HepG2 (cell line): ENCODE data around the gene SF3B5. TPM values are rescaled to one million over a fixed set of nuclear protein-coding genes. Genes with fewer than 3 reads are reported as not detected.
"Not testable (repeated sequence)": the region's sequence is repeated elsewhere in the genome, so short reads cannot be mapped to it uniquely, and the experiment has no call there.

ENCODE experiments used
- ATAC-seq: fragments of 200-7000 bp; cut with Tn5 transposase; 3 replicates; pipeline ENCODE4 v1.9.1; 2020; ENCODE audit warnings: mild to moderate bottlenecking, moderate library complexity
- BruUV-seq: library from RNA; stranded (reverse); fragments of 400-500 nt; replicated peaks from 2 replicates; lab custom pipeline; 2021; lab: Mats Ljungman, UMichigan
- CTCF ChIA-PET: fragments of 300-600 bp; formaldehyde crosslinking; extraction: SDS; loops from one replicate; lab custom pipeline; 2021; ENCODE audit warnings: low total read pairs, inconsistent platforms, low intra/inter-chr PET ratio; lab: Yijun Ruan, JAX
- POLR2A ChIA-PET: fragments of 350-600 bp; sonication (Branson Sonifier 250); formaldehyde crosslinking; loops from one replicate; lab custom pipeline; 2020; ENCODE audit warnings: antibody characterized with exemption, inconsistent platforms; lab: Yijun Ruan, JAX
- DNase-seq: peaks from one replicate; pipeline ENCODE4 v3.0.0-alpha.2; 2015; ENCODE audit warnings: low spot score
- FAIRE-seq: peaks from 3 replicates; lab custom pipeline; 2011; peaks lifted over from hg19 to GRCh38; lab: Jason Lieb, UNC
- H2AFZ ChIP-seq: one replicate; pipeline ENCODE4 v1.6.1; 2011; ENCODE audit warnings: low read length, inconsistent platforms
- H3K27ac ChIP-seq: fragments of 300-600 bp; 3 replicates; pipeline ENCODE4 v1.8.0; 2011; ENCODE audit warnings: mixed run types, mild to moderate bottlenecking, mixed read lengths, low read length, inconsistent platforms; ENCODE audit not compliant: insufficient read depth; ENCODE audit errors: extremely low read length
- H3K27me3 ChIP-seq, 2 experiments: fragments of 200-600 bp in 1 of 2; 2 replicates in 1 of 2; 3 replicates in 1 of 2; pipeline versions ENCODE4 v1.6.0 to v1.8.0; 2011; ENCODE audit warnings: low read length in 2 of 2, mild to moderate bottlenecking in 2 of 2, moderate library complexity in 2 of 2, inconsistent platforms in 1 of 2; ENCODE audit not compliant: insufficient read depth in 2 of 2, control insufficient read depth in 1 of 2
- H3K36me3 ChIP-seq, 2 experiments: fragments of 200-600 bp in 1 of 2; replicated peaks in 1 of 2; 2 replicates in 1 of 2; 3 replicates in 1 of 2; pipeline versions ENCODE4 v1.5.1 to v1.8.0; 2011; ENCODE audit warnings: low read length in 2 of 2, inconsistent platforms in 1 of 2; ENCODE audit not compliant: insufficient read depth in 2 of 2, control insufficient read depth in 1 of 2
- H3K4me1 ChIP-seq: 2 replicates; pipeline ENCODE4 v1.5.1; 2012; ENCODE audit warnings: low read length, inconsistent platforms; ENCODE audit not compliant: insufficient read depth
- H3K4me2 ChIP-seq: 2 replicates; pipeline ENCODE4 v1.6.0; 2011; ENCODE audit warnings: low read depth, low read length, inconsistent platforms
- H3K4me3 ChIP-seq, 3 experiments: fragments of 200-600 bp in 1 of 3; sonication (generic), shearing (Covaris generic) in 1 of 3; replicated peaks in 1 of 3; 2 replicates each; pipeline ENCODE4 v1.5.1; 2011 to 2016; ENCODE audit warnings: low read length in 3 of 3, inconsistent platforms in 2 of 3, low read depth in 2 of 3, mild to moderate bottlenecking in 2 of 3, control low read depth in 1 of 3, mixed read lengths in 1 of 3; ENCODE audit not compliant: insufficient read depth in 1 of 3
- H3K79me2 ChIP-seq: one replicate; pipeline ENCODE4 v1.6.1; 2011; ENCODE audit warnings: low read length, inconsistent platforms; ENCODE audit not compliant: insufficient read depth
- H3K9ac ChIP-seq: 2 replicates; pipeline ENCODE4 v1.6.0; 2011; ENCODE audit warnings: mild to moderate bottlenecking, low read depth, low read length, inconsistent platforms; ENCODE audit not compliant: insufficient read depth
- H3K9me3 ChIP-seq: 2 replicates; pipeline ENCODE4 v1.5.1; 2012; ENCODE audit warnings: mild to moderate bottlenecking, low read length
- H4K20me1 ChIP-seq: 2 replicates; pipeline ENCODE4 v1.6.0; 2011; ENCODE audit warnings: inconsistent platforms, mild to moderate bottlenecking, low read length, moderate library complexity; ENCODE audit not compliant: insufficient read depth
- ARNT2 ChIP-seq: sonication (generic); formaldehyde crosslinking; IDR thresholded peaks from 2 replicates; pipeline ENCODE4 v1.8.0; 2022; ENCODE audit warnings: mild to moderate bottlenecking, low read depth, missing genetic modification reagents, moderate library complexity
- HNRNPK ChIP-seq: fragments of 200-400 bp; formaldehyde crosslinking; IDR thresholded peaks from 2 replicates; pipeline ENCODE4 v1.6.1; 2018; ENCODE audit warnings: low read length, low read depth, moderate library complexity, mild to moderate bottlenecking; ENCODE audit not compliant: poor library complexity, severe bottlenecking
- HOXA5 ChIP-seq: sonication (generic); formaldehyde crosslinking; IDR thresholded peaks from 2 replicates; pipeline ENCODE4 v1.4.0; 2020; ENCODE audit warnings: missing genetic modification reagents
- MTA1 ChIP-seq: sonication (generic); formaldehyde crosslinking; IDR thresholded peaks from 2 replicates; pipeline ENCODE4 v1.4.0; 2020; ENCODE audit warnings: missing genetic modification reagents, mild to moderate bottlenecking, borderline replicate concordance
- POLR2G ChIP-seq: fragments of 200-400 bp; formaldehyde crosslinking; IDR thresholded peaks from 2 replicates; pipeline ENCODE4 v1.6.1; 2018; ENCODE audit warnings: mild to moderate bottlenecking, low read depth, low read length, moderate library complexity
- RARA ChIP-seq: IDR thresholded peaks from 2 replicates; pipeline ENCODE4 v1.6.1; 2016; ENCODE audit warnings: missing genetic modification reagents, missing compliant biosample characterization
- TBX2 ChIP-seq: sonication (generic); formaldehyde crosslinking; IDR thresholded peaks from 2 replicates; pipeline ENCODE4 v1.5.0; 2020; ENCODE audit warnings: missing genetic modification reagents, mild to moderate bottlenecking, borderline replicate concordance
- TGIF2 ChIP-seq: IDR thresholded peaks from 2 replicates; pipeline ENCODE4 v1.6.1; 2016; ENCODE audit warnings: control low read depth, missing compliant biosample characterization
- TMF1 ChIP-seq: sonication (generic); formaldehyde crosslinking; IDR thresholded peaks from 2 replicates; pipeline ENCODE4 v1.8.1; 2022; ENCODE audit warnings: low read depth, missing genetic modification reagents
- ZNF230 ChIP-seq: sonication (generic); formaldehyde crosslinking; IDR thresholded peaks from 2 replicates; pipeline ENCODE4 v1.4.0; 2020; ENCODE audit warnings: mild to moderate bottlenecking, missing genetic modification reagents
- WGBS: methylation state at CpG from one replicate; pipeline ENCODE4 v1.1.6; 2017; ENCODE audit warnings: low lambda C conversion rate; 5-methylcytosine and 5-hydroxymethylcytosine counted together
- in situ Hi-C: cut with HindIII; loops from 2 replicates; pipeline ENCODE4 v1.10.0; 2017; ENCODE audit warnings: low pct_unique_long_range_greater_than_20kb; ENCODE audit not compliant: extremely low pct_ligation_motif_present
- intact Hi-C: fragments of 100-400 bp; cut with micrococcal nuclease; formaldehyde crosslinking; loops from one replicate; pipeline ENCODE4 v1.10.0; 2022; ENCODE audit not compliant: unreplicated experiment
- polyA plus RNA-seq, 8 experiments: library from polyadenylated mRNA; depleted of rRNA in 3 of 8; stranded (reverse) in 7 of 8; unstranded in 1 of 8; fragments of >200 nt; fragmentation: Illumina TruSeq in 4 of 8; extraction: Trizol in 4 of 8; gene quantifications; 2 replicates each; pipeline versions ENCODE4 v1.2.1 to v1.2.3, GENCODE V29; 2011 to 2016; ENCODE audit warnings: low read depth in 4 of 8, missing spikeins in 1 of 8, mixed read lengths in 1 of 8; ENCODE audit not compliant: insufficient read depth in 1 of 8
- total RNA-seq, 5 experiments: library from RNA; depleted of rRNA; stranded (reverse); fragments of >200 nt; fragmentation: Illumina TruSeq; extraction: Trizol; gene quantifications; 2 replicates each; pipeline ENCODE4 v1.2.3, GENCODE V29; 2016; ENCODE audit warnings: low read depth in 1 of 5
- TF ChIP-seq, protein P1 (sequence below): sonication (generic); formaldehyde crosslinking; IDR thresholded peaks from 2 replicates; pipeline ENCODE4 v1.5.1; 2020; ENCODE audit warnings: mild to moderate bottlenecking, missing genetic modification reagents, borderline replicate concordance
- TF ChIP-seq, protein P2 (sequence below): sonication (generic); formaldehyde crosslinking; IDR thresholded peaks from 2 replicates; pipeline ENCODE4 v1.4.0; 2020; ENCODE audit warnings: missing genetic modification reagents

The SF3B5 gene
- total and polyA plus RNA-seq, 2 of the 13 experiments (the other 11 are each of a cell fraction or from before 2014, with no cell fraction given): 263 to 292 TPM

DNA sequence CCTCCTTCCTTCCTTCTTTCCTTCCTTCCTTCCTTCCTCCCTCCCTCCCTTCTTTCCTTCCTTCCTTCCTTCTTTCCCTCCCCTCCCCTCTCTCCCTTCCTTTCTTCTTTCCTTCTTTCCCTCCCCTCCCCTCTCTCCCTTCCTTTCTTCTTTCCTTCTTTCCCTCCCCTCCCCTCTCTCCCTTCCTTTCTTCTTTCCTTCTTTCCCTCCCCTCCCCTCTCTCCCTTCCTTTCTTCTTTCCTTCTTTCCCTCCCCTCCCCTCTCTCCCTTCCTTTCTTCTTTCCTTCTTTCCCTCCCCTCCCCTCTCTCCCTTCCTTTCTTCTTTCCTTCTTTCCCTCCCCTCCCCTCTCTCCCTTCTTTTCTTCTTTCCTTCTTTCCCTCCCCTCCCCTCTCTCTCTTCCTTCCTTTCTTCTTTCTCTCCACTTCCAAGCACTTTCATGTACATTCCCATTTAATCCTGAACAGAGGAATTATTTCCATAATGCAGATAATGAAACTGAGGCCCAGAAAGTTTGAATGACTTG lies 36.9 kb upstream of the SF3B5 start:
- CTCF ChIA-PET, FAIRE-seq: not testable (repeated sequence)
- peak; percentile 77 for TF ChIP-seq HNRNPK

DNA sequence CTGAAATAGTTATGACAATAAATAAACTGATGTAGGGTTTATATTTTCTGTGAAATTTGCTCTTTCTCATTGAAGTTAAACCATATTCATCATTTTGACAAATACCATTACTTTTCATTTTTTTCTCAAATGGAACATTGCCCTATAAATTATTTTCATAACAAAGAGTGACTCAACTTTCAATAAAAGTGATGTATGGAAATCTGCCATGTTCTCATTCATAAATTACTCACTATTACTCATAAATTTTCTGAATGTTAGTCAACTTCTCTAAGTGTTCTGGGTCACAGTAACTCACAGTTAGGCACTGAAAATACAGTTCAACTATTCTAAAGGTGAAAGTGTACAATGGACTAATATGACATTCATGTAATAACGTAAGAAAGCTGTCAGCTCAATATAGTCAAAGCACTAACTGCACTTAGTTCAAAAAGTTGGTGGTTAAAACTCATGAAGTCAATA lies 35.9 kb upstream of the SF3B5 start:
- no peaks in the 10 kb centered on the region for H3K9me3 ChIP-seq
- H3K79me2 ChIP-seq: no peaks in the 10 kb centered on the region
- in situ Hi-C loops (no loop called here), intact Hi-C loops (no loop called here)
- H3K27me3 ChIP-seq: 0 out of 5 replicates have a peak, but pooled peaks cover 0 to 5% of the 10 kb centered on the region in 2 experiments
- H2AFZ ChIP-seq: no peak overlapping the region
- H4K20me1 ChIP-seq: no peaks in the 10 kb centered on the region
- ChIA-PET POLR2A (no interaction called here), CTCF (no interaction called here)
- ATAC-seq (no peak), DNase-seq (no peak), FAIRE-seq (no peak)
- H3K9ac ChIP-seq: no peak overlapping the region
- no TSS peak for BruUV-seq
- H3K4me3 ChIP-seq: no peak overlapping the region
- H3K4me1 ChIP-seq: no peaks in the 10 kb centered on the region
- no peak overlapping the region for H3K27ac ChIP-seq
- H3K4me2 ChIP-seq: no peak overlapping the region
- WGBS: 49% methylated on average over 1 of the region's 1 CpG
- no peaks in the 10 kb centered on the region for H3K36me3 ChIP-seq
- TF ChIP-seq, protein P1, sequence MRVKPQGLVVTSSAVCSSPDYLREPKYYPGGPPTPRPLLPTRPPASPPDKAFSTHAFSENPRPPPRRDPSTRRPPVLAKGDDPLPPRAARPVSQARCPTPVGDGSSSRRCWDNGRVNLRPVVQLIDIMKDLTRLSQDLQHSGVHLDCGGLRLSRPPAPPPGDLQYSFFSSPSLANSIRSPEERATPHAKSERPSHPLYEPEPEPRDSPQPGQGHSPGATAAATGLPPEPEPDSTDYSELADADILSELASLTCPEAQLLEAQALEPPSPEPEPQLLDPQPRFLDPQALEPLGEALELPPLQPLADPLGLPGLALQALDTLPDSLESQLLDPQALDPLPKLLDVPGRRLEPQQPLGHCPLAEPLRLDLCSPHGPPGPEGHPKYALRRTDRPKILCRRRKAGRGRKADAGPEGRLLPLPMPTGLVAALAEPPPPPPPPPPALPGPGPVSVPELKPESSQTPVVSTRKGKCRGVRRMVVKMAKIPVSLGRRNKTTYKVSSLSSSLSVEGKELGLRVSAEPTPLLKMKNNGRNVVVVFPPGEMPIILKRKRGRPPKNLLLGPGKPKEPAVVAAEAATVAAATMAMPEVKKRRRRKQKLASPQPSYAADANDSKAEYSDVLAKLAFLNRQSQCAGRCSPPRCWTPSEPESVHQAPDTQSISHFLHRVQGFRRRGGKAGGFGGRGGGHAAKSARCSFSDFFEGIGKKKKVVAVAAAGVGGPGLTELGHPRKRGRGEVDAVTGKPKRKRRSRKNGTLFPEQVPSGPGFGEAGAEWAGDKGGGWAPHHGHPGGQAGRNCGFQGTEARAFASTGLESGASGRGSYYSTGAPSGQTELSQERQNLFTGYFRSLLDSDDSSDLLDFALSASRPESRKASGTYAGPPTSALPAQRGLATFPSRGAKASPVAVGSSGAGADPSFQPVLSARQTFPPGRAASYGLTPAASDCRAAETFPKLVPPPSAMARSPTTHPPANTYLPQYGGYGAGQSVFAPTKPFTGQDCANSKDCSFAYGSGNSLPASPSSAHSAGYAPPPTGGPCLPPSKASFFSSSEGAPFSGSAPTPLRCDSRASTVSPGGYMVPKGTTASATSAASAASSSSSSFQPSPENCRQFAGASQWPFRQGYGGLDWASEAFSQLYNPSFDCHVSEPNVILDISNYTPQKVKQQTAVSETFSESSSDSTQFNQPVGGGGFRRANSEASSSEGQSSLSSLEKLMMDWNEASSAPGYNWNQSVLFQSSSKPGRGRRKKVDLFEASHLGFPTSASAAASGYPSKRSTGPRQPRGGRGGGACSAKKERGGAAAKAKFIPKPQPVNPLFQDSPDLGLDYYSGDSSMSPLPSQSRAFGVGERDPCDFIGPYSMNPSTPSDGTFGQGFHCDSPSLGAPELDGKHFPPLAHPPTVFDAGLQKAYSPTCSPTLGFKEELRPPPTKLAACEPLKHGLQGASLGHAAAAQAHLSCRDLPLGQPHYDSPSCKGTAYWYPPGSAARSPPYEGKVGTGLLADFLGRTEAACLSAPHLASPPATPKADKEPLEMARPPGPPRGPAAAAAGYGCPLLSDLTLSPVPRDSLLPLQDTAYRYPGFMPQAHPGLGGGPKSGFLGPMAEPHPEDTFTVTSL: no peak
- TF ChIP-seq ARNT2 (CRISPR knock-in tag) (no peak), MTA1 (CRISPR knock-in tag) (no peak), TBX2 (CRISPR knock-in tag) (no peak), TGIF2 (no peak), TMF1 (CRISPR knock-in tag) (no peak), POLR2G (no peak), ZNF230 (CRISPR knock-in tag) (no peak), RARA (no peak), HOXA5 (CRISPR knock-in tag) (no peak)
- TF ChIP-seq, protein P2, sequence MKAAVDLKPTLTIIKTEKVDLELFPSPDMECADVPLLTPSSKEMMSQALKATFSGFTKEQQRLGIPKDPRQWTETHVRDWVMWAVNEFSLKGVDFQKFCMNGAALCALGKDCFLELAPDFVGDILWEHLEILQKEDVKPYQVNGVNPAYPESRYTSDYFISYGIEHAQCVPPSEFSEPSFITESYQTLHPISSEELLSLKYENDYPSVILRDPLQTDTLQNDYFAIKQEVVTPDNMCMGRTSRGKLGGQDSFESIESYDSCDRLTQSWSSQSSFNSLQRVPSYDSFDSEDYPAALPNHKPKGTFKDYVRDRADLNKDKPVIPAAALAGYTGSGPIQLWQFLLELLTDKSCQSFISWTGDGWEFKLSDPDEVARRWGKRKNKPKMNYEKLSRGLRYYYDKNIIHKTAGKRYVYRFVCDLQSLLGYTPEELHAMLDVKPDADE (CRISPR knock-in tag): no peak

More for the DNA sequence above, 36.9 kb upstream of the SF3B5 start:
- H3K4me1 ChIP-seq, H3K4me3 ChIP-seq, H3K9me3 ChIP-seq, ATAC-seq, H3K27me3 ChIP-seq, H3K27ac ChIP-seq, H4K20me1 ChIP-seq, H3K79me2 ChIP-seq, H3K36me3 ChIP-seq, DNase-seq, H3K4me2 ChIP-seq, BruUV-seq, in situ Hi-C loops, H3K9ac ChIP-seq, H2AFZ ChIP-seq, POLR2A ChIA-PET, intact Hi-C loops: not testable (repeated sequence)
